Activated T-cell treated with anti-CD3 and anti-CD28 coated beads, Interleukin-2, amount 50 U/mL, for 48 hours (primary cell): ENCODE results near the gene CHTOP.

Experiments used
- DNase-seq, 2 experiments: peaks; one replicate each; pipeline ENCODE4 v3.0.0-alpha.2; 2020

The CHTOP gene

DNA sequence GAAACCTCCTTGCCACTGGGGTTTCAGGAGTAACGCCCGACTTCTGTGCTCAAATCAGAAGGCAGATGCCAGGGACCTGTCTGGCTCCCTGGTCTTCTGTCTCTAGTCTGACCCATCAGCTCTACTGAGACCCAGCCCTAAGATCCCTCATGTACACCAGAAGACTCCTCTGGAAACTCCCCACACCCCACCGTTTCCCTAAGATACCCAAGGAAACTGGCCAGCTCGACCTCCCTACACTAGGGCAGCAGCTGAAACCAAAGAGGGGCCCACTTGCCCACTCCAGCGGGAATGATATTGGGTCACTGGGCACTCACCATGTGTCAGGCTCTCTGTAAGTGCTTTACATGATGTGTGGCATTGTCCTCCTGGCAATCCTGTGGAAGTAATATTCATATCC lies 20.5 kb upstream of the CHTOP start:
- DNase-seq: no peak

- no peak for DNase-seq
Observed at GRCh38 chr1:153614189-153614900, 19.5 kb upstream of the CHTOP start.

DNA sequence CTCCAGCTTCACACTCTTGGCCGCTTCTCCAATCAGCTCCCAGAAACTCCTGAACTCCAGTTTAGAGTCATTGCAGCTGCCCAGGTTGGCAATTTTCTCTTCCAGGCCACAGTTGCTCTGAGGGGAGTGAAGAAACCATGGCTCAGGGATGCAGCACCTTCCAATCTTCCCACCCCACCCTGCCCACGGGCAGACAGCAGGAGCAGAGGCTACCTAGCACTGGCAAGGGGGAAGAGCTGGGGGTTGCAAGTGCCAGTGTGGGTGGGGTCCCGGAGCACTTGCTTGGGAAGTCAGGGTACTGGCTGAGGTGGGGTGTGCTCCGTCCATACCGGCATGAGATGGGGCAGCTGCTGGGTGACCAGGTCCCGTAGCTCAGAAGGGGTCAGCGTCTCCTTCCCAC lies 19.0 kb upstream of the CHTOP start:
- DNase-seq: no peak

GRCh38 chr1:153615406-153615805 lies 18.5 kb upstream of the CHTOP start:
- DNase-seq: no peak

GRCh38 chr1:153616144-153616916 lies 17.5 kb upstream of the CHTOP start, which contains the start of gene S100A14:
Gene S100A14 (minus strand): TSS chr1:153616325. CDS start chr1:153615858, 467 bp downstream.
- DNase-seq: no peak

GRCh38 chr1:153616917-153617311 lies 17.0 kb upstream of the CHTOP start:
- no peak for DNase-seq

GRCh38 chr1:153617663-153618062 lies 16.2 kb upstream of the CHTOP start:
- DNase-seq: peak; percentile 88 to 92

GRCh38 chr1:153619171-153619570 lies 14.7 kb upstream of the CHTOP start:
- DNase-seq: no peak

GRCh38 chr1:153623101-153623500 lies 10.8 kb upstream of the CHTOP start:
- DNase-seq: no peak

DNA sequence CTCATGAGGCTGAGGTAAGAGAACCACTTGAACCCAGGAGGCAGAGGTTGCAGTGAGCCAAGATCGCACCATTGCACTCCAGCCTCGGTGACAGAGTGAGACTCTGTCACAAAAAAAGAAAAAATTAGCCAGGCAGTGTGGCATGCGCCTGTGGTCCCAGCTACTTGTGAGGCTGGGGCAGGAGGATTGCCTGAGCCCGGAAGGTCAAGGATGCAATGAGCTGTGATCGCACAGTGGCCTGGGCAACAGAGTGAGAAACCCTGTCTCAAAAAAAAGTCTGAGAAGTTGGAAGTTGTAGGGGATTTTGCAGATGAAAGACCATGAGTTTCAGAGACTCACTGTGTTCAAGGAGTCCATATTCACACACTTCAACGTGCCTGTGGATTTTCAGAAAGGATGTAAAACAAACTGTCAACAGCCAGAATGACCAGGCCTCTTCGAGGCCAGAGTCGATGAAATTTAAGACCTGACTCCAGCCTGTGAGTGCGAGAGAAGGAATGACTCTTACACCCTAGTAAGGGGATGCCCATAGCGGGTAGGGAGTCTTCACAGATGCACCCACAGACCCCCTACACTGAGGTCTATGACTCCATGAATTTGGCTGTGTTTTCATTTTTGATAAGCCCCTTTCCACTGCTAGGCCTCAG lies 8.8 kb upstream of the CHTOP start:
- no peak for DNase-seq

- DNase-seq: no peak
Observed at GRCh38 chr1:153626477-153626903, 7.4 kb upstream of the CHTOP start.

GRCh38 chr1:153626904-153627714 lies 6.8 kb upstream of the CHTOP start, which contains the start of gene S100A13:
Gene S100A13 (minus strand): TSS chr1:153627505. CDS start chr1:153626472, 1,033 bp downstream.
- DNase-seq: no peak

GRCh38 chr1:153627715-153628626 lies 5.9 kb upstream of the CHTOP start, which contains the start of gene S100A1:
Gene S100A1 (plus strand): TSS chr1:153628434. CDS start chr1:153630522, 2,088 bp downstream.
- DNase-seq: no peak

- no peak for DNase-seq
Observed at GRCh38 chr1:153628638-153629342, 5.1 kb upstream of the CHTOP start.

GRCh38 chr1:153629343-153629665 lies 4.6 kb upstream of the CHTOP start:
- DNase-seq: no peak

GRCh38 chr1:153629971-153630370 lies 3.9 kb upstream of the CHTOP start:
- no peak for DNase-seq

- no peak for DNase-seq
Observed at GRCh38 chr1:153630384-153630783, 3.5 kb upstream of the CHTOP start.

DNA sequence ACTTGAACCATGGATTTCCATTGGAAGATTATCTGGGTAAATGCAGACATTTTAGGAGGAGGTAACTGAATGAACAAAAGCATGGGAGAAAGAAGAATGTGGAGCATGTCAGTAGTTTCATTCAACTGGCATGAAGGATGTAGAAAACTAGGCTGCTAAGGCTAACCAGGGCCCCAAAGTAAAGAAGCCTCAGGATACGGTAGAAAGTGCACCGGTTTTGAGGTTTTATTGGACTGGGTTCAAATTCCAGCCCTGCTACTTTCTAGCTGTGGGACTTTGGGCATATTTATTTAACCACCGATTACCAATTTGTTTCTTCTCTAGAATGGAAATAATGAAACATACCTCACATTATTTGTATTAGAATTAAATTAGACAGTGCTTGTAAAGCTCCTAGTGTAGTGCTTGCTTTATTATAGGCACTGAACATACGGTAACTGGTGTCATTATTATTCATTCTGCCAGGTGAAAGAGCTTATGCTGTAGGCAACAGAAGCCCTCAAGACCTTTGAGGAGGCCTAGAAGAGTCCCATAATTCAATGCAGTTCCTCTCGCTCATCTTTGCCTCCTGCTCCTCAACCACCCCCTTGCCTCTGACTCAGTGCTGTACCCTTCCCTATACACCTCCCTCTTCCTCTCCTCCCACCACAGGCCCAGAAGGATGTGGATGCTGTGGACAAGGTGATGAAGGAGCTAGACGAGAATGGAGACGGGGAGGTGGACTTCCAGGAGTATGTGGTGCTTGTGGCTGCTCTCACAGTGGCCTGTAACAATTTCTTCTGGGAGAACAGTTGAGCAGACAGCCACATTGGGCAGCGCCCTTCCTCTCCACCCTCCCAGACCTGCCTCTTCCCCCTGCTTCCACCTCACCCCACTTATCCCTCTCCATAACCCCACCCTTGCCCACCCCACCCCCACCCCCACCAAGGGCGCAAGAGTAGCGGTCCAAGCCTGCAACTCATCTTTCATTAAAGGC lies 2.5 kb upstream of the CHTOP start:
- no peak for DNase-seq

DNA sequence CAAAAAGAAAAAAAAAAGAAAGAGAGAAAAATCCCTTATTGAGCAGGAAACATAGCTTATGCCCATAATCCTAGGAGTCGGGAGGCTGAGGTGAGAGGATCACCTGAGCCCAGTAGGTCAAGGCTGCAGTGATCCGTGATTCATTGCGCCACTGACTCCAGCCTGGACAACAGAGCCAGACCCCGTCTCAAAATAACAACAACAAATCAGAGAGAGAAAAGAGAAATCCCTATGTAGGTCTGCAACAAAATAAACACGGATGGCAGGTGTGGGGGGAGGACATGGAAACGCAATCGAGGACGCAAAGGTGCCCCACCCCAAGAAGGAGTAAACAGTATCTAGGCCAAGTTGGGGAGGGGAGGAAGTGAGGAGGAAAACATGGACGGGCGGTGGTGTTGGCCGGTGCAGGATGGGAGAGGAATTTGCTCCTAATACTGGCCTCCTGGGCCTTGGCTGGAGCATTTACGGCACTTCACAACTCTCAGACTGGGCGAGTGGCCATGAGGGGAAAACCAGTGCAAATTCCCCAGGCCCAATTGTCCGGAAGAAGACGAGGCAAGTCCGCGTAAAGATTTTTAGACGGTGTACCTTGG lies 609 bp upstream of the CHTOP start:
- no peak for DNase-seq
